HG03025 (cell line): Measurements from ENCODE around the gene BRD1.
"Not testable (repeated sequence)": the region's sequence is repeated elsewhere in the genome, so short reads cannot be mapped to it uniquely, and the experiment has no call there.

ENCODE experiments used
- ATAC-seq: cut with Tn5 transposase; IDR thresholded peaks from one replicate; pipeline ENCODE4 v1.9.1; 2021; ENCODE audit warnings: mild to moderate bottlenecking, moderate library complexity; ENCODE audit not compliant: unreplicated experiment, low FRiP score

BRD1 gene

DNA sequence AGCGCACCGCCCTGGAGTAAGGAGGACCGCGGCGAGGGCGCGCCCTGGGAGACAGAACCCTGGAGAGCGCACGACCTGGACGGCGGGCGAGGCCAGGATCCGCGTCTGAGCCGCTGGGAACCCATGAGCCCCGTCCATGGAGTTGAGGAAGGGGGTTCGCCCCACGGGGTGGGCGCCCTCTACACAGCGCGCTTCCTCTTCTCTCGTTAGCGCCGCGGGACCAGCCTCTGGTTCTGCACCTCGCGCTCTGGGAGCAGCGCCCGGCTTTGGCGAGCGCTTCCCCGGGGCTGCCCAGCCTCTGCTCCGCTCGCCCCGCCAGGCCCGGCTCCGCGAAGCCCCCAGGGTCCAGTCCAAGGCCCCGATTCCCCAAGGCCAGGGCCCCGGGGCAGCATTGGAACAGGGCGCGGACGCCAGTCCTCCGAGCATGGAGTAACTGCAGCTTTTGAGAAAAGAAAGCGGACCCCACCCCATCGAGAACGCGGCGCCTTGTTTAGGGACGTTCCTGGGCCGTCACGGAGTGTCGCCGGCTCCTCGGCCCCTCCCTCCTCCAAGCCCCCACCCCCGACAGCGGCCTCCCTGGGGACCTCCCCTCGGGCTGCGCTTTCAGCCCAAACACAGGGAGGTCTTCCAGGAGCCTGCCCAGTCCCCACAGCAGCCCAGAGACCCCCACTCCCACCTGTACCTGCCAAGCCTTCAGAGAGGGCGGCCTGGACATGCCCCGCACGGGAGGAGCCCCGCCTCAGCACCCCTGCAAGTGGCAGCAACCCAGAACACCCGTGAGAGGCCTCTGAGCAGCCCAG, 56.2 kb downstream of the BRD1 start:
- ATAC-seq, result no peak

DNA sequence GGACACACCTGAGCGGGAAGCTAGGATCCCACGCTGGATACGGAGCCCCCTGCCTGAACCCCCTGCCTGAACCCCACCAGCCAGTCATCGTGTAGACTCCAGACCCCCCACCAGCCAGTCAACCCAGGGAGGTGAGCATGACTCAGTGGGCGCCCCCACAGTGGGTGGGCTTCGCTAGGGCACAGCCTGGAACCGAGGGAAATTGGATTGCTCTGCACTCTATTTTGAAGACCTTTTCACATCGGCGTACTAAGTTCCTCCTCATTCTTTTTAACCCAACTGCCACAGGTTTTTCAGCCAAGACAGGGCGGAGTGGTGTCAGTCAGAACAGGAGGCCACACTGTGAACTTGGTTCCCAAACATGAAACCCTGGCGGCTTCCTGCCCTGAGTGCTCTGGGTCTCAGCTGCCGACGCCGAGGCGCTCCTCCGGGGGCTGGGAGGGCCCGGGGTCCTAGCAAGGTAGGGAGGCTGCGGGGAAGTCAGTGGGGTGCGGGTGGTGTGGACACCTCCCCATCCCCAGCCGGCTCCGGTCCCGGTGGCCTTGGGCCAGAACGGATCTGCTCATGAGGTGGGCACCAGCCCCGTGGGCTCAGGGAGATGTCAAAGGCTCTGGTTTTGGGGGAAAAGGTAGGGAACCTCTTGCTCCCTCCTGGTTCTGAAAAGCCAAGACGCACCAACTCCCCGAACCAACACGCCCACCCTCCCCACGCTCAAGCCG, 57.0 kb downstream of the BRD1 start:
- ATAC-seq, result no peak

DNA sequence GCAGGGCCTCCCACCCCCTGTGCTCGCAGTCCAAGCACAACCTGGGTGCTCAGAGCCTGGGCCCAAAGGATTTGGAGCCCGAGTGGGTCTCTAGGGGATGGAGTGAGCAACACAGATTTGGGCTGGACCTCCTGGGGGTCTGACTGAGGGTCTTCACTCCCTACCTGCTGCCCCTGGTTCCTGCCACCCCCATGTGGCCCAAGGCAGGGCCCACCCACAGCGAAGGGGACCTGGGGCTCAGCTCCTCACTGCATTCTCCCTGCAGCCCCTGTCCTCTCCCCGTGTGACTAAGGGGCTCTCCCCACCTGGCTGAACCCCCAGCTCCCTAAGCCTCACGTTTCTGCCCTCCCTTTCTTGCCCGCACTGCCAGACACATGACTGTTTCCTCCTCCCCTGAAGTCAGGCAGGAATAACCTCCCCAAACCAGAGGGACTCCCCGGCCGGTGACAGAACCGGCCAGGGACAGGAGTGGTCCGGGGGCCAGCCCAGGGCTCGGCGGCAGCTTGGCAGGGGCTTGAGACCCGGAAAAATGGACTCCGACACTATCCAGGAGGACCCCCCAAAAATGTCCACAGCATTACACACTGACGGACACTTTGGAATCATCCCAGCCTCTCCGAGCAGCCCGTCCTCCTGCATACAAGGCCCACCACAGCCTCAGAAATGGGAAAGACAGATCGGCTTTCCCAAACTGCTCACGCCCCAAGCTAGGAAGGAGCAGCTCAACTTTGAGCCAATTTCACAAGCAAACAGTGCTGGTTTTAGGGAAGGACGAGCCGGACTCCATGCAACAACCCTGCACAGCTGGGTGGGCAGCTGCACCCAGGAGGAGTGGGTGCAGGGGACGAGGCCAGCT, 57.8 kb downstream of the BRD1 start:
- no peak for ATAC-seq

DNA sequence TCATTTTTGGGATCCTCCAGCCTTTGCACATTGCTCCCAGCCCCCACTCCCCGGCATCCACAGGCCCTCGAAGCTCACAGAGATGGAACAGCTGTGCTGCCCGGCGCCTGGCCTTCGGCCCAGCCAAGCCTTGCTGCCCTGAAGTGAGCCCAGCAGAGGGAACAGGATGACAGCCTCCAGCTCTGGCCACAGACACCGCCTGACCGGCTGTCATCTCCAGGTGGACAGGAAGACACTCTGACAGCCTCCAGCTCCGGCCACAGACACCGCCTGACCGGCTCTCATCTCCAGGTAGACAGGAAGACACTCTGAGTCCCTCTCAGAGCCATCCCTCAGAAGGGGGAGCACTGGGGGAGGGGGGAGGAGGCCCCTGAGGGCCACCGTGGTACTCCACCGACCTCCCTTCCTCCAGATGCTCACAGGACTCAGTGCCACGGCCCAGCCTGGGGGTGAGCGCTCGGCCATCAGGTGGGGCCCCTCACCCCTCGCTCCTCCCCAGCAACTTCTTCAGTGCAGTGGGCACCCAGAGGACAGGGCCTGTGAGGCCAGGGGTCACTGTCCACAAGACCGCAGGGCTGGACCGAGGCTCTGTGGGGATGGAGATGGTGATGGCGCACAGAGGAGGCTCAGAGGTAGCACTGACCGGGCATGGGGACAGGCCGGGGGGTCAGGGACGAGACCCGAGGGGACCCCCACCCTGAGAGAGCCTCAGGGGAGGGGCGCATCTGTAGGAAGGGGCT, 58.6 kb downstream of the BRD1 start:
- ATAC-seq, result no peak

DNA sequence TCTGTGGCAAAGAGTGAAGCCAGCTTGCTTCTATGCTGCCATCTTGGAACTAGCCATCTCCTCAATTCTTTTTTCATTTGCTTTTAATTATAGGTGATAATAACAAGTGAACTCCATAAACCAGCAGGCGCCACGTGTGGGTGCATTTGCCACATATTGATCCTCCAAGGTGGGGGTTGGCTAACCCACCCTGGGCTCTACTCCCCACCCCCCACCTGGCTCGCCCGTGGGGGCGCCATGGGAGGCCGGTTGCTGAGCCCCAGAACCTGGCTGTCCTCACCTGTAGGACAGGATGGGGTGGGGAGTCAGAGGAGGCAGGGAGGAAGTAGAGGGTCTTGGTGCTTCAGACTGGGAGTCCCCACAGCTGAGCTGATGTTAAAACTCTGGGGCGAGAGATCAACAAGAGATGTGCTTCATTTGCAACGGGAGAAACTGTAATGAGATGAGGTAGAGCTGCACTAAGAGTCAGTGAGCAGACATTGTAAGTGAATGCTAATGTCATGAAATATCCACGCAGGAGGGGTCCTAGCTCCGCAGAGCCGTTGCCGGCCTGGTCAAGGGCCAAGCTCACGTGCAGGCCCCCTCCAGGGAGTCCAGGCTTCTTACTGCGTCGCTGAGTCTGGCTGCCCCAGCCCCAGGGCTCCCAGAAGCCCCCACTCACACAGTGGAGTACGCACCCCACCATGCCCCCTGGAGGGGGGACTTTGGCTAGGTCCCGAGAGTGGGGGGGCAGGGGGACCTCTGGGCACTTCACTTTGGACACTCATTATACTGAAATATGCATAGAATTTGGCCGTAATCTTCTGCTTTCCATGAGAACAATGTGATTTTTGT, 59.4 kb downstream of the BRD1 start:
- no peak for ATAC-seq

DNA sequence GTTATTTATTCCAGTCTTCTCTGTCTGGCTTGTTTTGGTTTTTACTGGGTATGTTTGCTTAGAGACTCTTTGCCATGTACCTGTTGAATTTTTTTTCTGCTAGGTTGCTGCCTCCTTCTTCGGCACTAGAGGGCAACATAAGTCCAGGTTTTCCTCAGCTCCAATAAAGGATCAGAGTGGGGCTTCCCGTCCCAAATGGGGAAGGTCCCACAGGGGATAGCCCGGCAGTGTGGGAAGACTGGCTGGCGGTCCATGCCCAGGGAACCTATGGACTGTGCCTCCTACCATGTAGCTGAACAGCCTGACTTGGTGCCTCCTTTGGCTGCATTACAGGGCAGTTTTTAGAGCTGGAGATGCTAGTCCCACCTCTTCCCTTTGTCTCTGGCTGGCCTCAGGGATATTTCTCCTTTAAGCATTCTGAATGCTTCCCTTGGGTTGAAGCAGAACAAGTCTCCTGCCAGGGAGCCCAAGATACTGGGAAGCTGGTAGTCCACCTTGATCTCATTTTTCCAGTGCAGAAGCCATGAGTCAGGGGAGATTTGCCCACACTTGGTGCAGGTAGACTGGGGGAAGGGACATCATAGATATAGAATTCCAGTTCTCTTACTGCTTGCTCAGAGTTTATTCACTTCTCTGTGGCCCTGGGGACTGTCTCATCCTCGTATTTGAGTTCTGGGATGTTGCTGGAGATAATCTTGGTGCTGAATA, 60.2 kb downstream of the BRD1 start:
- no peak for ATAC-seq

DNA sequence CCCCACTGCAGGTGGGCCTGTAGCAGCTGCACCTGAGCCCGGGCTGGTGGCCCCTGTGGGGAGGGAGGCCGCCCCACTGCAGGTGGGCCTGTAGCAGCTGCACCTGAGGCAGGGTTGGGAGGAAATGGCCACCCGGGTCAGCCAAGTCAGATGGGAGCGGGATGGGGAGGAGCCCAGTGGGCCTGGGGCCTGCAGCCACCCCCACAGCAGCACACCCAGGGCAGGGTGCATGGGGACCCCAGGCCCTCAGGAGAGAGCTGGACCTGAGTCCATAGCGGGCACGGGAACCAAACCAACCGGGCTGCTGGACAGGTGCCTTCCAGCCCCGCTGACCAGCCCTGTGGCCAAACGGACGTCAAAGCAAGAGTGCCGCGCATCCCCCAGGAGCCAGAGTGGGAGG, 61.7 kb downstream of the BRD1 start:
- ATAC-seq, result no peak

DNA sequence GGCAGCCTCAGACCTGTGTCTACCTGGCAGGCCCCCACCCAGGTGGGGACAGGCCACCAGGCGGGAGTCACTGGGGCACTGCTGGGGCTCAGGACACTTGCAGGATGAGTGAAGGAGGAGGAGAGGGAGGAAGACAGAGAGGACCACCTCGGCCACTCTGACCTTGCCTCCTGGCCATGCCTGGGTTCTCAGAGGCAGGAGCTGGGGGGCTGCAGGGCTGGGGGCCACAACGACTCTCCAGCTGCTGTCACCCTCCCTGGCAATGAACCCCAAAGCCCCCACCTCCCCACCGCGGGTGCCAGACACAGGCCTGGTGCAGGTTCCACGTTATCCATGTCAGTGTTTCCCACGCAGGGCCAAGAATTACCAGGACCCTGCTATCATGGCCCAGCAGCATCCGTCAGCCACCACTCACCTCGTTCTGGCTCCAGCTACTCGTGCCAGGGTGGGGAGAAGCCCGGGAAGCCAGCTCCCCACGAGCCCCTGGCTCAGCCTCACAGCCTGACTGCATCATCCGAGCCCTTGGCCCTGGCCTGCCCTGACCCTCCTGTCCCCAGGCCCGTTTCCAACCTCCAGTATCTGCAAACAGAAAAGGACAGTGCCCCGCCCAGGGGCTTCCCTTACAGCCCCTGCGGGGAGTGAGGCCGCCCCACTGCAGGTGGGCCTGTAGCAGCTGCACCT, 62.4 kb downstream of the BRD1 start:
- ATAC-seq, result no peak

DNA sequence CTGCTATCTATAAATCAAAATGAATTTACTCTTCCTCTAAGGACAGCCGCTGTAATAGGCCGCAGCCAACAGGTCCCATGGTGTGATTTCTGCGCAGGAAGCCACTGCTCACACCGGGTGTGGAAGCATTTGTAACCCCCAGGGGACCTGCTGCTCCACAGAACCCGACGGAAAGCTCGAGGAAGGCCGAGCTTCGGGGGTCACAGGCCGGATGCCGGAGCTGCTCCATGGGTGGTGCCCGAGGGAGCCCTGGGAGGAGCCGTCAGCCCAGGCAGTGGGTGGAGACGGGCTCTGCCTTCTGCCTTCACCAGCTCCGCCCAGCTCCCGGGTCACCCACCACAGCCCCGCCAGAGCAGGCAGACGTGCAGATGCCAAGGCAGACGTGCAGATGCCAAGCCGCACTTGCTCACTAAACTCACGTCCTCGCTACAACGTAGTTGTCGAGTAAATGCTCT, 63.5 kb downstream of the BRD1 start:
- no peak for ATAC-seq

DNA sequence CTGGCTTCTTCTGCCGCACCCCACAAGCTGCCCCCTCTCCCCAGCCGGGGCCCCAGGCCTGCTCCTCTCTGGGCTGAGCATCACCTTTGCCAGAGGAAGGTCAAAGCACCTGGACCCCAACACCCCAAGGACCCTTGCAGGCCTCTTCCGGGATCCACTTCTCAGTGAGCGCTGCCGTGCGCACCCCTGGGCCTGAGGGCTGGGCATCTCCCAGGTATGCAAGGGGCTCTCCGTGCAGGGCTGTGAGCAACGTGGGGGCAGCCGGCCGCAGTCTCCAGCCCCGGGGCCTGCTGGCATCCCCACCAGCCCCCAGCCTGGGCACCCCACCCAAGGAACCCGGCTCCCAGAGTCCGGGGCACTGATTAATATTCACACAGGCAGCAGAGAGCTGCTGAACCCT, 64.0 kb downstream of the BRD1 start:
- ATAC-seq, result no peak

DNA sequence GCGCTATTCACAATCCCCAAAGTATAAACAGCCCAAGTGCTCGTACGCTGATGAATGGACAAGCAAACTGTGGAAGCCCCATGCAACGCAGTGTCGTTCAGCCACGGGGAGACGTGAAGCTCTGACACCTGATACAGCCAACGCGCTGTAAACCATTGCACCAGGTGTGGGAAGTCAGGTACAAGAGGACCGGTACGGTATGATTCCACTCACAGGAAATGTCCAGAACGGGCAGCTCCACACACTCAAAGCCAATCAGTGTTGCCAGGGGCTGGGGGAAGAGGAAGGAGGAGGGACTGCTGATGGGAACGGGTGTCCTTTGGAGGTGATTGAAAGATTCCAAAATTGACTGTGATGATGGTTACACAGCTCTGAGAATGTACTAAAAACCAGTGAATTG, 64.5 kb downstream of the BRD1 start:
- no peak for ATAC-seq

DNA sequence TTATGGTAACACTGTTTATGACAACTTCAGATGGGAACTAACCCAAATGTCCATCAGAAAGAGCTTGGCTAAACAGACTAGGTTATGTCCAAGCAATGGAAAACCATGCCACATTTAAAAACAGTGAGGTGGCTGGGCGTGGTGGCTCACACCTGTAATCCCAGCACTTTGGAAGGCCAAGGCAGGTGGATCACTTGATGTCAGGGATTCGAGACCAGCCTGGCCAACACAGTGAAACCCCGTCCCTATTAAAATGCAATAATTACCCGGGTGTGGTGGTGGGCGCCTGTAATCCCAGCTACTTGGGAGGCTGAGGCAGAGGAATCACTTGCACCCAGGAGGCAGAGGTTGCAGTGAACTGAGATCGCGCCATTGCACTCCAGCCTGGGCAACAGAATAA, 65.1 kb downstream of the BRD1 start:
- not testable (repeated sequence) for ATAC-seq

DNA sequence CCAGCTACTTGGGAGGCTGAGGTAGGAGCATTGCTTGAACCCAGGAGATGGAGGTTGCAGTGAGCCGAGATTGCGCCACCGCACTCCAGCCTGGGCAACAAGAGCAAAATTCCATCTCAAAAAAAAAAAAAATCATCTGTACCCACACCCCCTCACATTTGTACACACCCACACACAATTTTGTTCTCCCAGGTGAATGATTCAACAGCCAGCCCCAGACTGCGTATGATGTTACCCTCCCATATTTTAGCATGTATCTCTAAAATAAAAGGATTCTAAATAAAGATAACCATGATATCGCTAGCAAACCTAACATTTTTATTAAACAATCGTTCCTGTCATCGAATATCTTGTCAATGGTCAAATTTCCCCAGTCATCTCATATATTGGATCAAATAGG, 65.8 kb downstream of the BRD1 start:
- no peak for ATAC-seq

DNA sequence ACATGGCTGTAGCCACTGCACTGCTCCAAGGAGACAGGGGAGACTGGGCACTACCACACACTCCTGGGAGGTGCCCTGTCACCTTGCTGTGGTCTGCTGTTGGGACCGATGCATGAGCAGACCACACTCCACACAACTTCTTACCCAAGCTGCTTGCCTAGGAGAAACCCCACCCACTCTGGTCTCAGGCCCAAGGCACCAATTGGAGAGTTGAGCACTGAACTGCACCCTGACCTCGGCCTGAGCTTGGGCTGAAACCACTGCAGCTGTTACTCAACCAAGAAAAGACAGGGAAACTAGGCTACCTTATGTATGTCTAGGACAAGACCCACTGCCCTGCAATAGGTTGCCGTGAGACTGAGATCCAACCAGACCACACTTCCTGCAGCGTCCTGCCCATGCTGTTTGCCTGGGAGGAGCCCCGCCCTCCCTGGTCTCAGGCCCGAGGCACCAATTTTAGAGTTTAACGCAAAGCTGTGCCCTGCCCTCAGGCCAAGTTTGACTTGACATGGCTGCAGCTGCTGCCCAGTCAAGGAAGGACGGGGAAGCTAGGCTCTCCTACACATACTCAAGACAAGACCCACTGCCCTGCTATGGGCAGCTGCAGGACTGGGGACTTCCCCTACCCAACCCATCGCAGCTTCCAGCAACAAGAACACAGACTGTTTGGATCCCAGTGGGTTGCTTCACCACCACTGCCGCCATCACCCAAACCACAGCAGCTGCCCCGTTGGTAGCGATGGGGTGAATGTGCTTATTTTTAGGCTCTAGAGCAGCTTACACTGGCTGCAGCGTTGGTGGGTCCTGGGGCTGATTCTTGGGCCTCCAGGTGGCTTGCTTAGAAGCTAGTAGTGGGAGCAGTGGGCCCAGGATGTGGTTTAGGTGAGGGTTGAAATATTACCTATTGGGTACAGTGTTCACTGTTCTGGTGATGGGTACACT, 66.8 kb downstream of the BRD1 start:
- ATAC-seq, result no peak

DNA sequence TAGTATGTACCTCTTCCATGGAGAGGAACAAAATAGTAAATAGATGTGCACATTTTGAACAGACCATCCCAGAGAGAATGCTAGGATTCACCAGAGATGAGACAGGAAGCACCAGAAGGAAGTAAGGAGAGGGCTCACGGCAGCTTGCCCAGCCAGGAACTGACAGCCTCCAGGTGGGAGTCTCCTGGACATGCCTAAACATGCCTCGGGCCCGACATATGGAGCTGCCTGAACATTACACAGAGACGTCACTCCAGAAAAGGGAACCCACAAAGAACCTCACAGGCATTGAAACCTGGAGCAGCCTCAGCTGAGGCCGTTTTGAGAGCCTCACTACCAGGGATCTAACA, 67.4 kb downstream of the BRD1 start:
- ATAC-seq, result no peak

DNA sequence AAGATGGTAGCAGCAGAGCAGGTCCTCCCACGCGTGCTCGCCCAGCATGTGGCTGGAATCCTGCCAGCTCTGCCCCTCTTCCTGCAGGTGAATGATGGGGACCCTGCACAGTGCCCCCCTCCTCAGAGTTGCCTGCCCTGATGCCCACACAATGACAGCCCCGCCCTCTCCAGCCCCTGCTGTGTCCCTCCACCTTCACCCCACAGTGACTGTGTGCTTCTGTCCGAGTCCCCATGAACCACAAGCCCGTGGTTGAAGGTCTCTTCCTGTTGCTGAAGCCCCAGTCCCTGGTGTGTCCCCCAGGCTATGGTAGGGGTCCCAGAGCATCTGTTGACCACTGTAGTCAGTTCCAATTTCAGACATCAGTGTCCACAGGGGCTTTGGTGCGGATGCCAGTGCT, 71.0 kb downstream of the BRD1 start:
- ATAC-seq, result no peak

DNA sequence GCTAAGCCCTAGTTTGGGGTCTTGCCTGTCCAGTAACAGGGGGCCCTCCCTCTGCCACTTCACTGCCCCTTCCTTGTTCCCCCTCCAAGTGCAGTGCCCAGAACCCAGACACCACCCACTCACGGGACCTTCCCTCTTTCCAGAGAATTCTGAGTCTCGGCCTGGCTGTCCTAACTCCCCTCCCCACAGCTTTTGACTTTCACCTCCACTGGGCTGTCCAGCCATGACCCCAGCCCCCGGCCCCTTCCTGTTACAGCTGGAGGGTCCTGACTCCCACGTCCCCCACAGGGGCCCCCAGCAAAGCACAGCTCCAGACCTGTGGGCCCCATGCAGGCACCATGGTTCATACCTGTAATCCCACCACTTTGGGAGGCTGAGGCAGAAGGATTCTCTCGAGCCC, 71.5 kb downstream of the BRD1 start:
- no peak for ATAC-seq

DNA sequence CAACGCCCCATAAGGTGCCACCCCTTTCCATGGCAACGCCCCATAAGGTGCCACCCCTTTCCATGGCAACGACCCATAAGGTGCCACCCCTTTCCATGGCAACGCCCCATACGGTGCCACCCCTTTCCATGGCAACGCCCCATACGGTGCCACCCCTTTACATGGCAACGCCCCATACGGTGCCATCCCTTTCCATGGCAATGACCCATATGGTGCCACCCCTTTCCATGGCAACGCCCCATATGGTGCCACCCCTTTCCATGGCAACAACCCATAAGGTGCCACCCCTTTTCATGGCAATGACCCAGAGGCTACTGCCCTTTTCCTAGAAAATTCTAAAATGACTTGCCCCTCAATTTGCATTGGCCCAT, 72.1 kb downstream of the BRD1 start:
- no peak for ATAC-seq
